ENCODE data around the gene OR4D1.
"Not testable (repeated sequence)": the region's sequence is repeated elsewhere in the genome, so short reads cannot be mapped to it uniquely, and the experiment has no call there.

The OR4D1 gene

GRCh38 chr17:58147930-58148434 is at the start of gene OR4D1:
Gene OR4D1 (plus strand): TSS chr17:58148384. CDS start chr17:58155154, 6,770 bp downstream.
- Histone ChIP-seq H3K9me3 (ENCODE audit: control insufficient read depth, insufficient read depth, low read length) (peaks cover 6% of the 10 kb centered on the region; the same call in 1 of the 2 replicates), H3K9ac (ENCODE audit: low read depth, low read length) (no peak within 1 kb of the TSS), H3K36me3 (ENCODE audit: insufficient read depth, low read length) (no peaks in the 10 kb centered on the region), H3K4me1 (ENCODE audit: insufficient read depth, low read length) (no peaks in the 10 kb centered on the region)

- Histone ChIP-seq H3K36me3 (ENCODE audit: insufficient read depth, low read length) (no peaks in the 10 kb centered on the region), H3K9ac (ENCODE audit: low read depth, low read length) (no peak overlapping the region), H3K9me3 (ENCODE audit: control insufficient read depth, insufficient read depth, low read length) (no peaks in the 10 kb centered on the region)
These were observed 47.7 kb upstream of the OR4D1 start for GRCh38 chr17:58100506-58100905.

GRCh38 chr17:58101898-58102297 is 46.3 kb upstream of the OR4D1 start:
- H3K9ac ChIP-seq (ENCODE audit: low read depth, low read length); H3K4me1 ChIP-seq (ENCODE audit: insufficient read depth, low read length); H3K9me3 ChIP-seq (ENCODE audit: control insufficient read depth, insufficient read depth, low read length); H3K36me3 ChIP-seq (ENCODE audit: insufficient read depth, low read length): not testable (repeated sequence)

More at GRCh38 chr17:58100506-58100905, 47.7 kb upstream of the OR4D1 start:
- no peaks in the 10 kb centered on the region for H3K4me1 ChIP-seq (ENCODE audit: insufficient read depth, low read length)

GRCh38 chr17:58105093-58105492 is 43.1 kb upstream of the OR4D1 start:
- Histone ChIP-seq H3K9me3 (ENCODE audit: control insufficient read depth, insufficient read depth, low read length) (no peaks in the 10 kb centered on the region), H3K4me1 (ENCODE audit: insufficient read depth, low read length) (no peaks in the 10 kb centered on the region), H3K9ac (ENCODE audit: low read depth, low read length) (no peak overlapping the region), H3K36me3 (ENCODE audit: insufficient read depth, low read length) (no peaks in the 10 kb centered on the region)

- H3K9me3 ChIP-seq (ENCODE audit: control insufficient read depth, insufficient read depth, low read length): no peaks in the 10 kb centered on the region
- H3K4me1 ChIP-seq (ENCODE audit: insufficient read depth, low read length): no peaks in the 10 kb centered on the region
- no peaks in the 10 kb centered on the region for H3K36me3 ChIP-seq (ENCODE audit: insufficient read depth, low read length)
- H3K9ac ChIP-seq (ENCODE audit: low read depth, low read length): no peak overlapping the region
These were observed 40.9 kb upstream of the OR4D1 start for GRCh38 chr17:58107306-58107705.

- Histone ChIP-seq H3K9me3 (ENCODE audit: control insufficient read depth, insufficient read depth, low read length) (no peaks in the 10 kb centered on the region), H3K4me1 (ENCODE audit: insufficient read depth, low read length) (no peaks in the 10 kb centered on the region), H3K9ac (ENCODE audit: low read depth, low read length) (no peak overlapping the region), H3K36me3 (ENCODE audit: insufficient read depth, low read length) (no peaks in the 10 kb centered on the region)
These were observed 39.0 kb upstream of the OR4D1 start for GRCh38 chr17:58109197-58109596.

GRCh38 chr17:58110012-58110411 is 38.2 kb upstream of the OR4D1 start:
- Histone ChIP-seq H3K4me1 (ENCODE audit: insufficient read depth, low read length) (no peaks in the 10 kb centered on the region), H3K36me3 (ENCODE audit: insufficient read depth, low read length) (no peaks in the 10 kb centered on the region), H3K9ac (ENCODE audit: low read depth, low read length) (no peak overlapping the region), H3K9me3 (ENCODE audit: control insufficient read depth, insufficient read depth, low read length) (no peaks in the 10 kb centered on the region)

GRCh38 chr17:58111676-58112075 is 36.5 kb upstream of the OR4D1 start:
- H3K4me1 ChIP-seq (ENCODE audit: insufficient read depth, low read length): no peaks in the 10 kb centered on the region
- H3K36me3 ChIP-seq (ENCODE audit: insufficient read depth, low read length): no peaks in the 10 kb centered on the region
- H3K9ac ChIP-seq (ENCODE audit: low read depth, low read length): no peak overlapping the region
- H3K9me3 ChIP-seq (ENCODE audit: control insufficient read depth, insufficient read depth, low read length): no peaks in the 10 kb centered on the region

GRCh38 chr17:58112970-58113631 is 35.1 kb upstream of the OR4D1 start:
- Histone ChIP-seq H3K9me3 (ENCODE audit: control insufficient read depth, insufficient read depth, low read length) (no peaks in the 10 kb centered on the region), H3K4me1 (ENCODE audit: insufficient read depth, low read length) (no peaks in the 10 kb centered on the region), H3K9ac (ENCODE audit: low read depth, low read length) (no peak overlapping the region), H3K36me3 (ENCODE audit: insufficient read depth, low read length) (no peaks in the 10 kb centered on the region)

GRCh38 chr17:58113947-58114346 is 34.2 kb upstream of the OR4D1 start:
- Histone ChIP-seq H3K9ac (ENCODE audit: low read depth, low read length) (no peak overlapping the region), H3K36me3 (ENCODE audit: insufficient read depth, low read length) (no peaks in the 10 kb centered on the region), H3K4me1 (ENCODE audit: insufficient read depth, low read length) (no peaks in the 10 kb centered on the region), H3K9me3 (ENCODE audit: control insufficient read depth, insufficient read depth, low read length) (no peaks in the 10 kb centered on the region)

GRCh38 chr17:58117382-58117781 is 30.8 kb upstream of the OR4D1 start:
- Histone ChIP-seq H3K4me1 (ENCODE audit: insufficient read depth, low read length) (no peaks in the 10 kb centered on the region), H3K9ac (ENCODE audit: low read depth, low read length) (no peak overlapping the region), H3K36me3 (ENCODE audit: insufficient read depth, low read length) (no peaks in the 10 kb centered on the region), H3K9me3 (ENCODE audit: control insufficient read depth, insufficient read depth, low read length) (no peaks in the 10 kb centered on the region)

GRCh38 chr17:58119491-58119890 is 28.7 kb upstream of the OR4D1 start:
- no peaks in the 10 kb centered on the region for H3K9me3 ChIP-seq (ENCODE audit: control insufficient read depth, insufficient read depth, low read length)
- no peaks in the 10 kb centered on the region for H3K4me1 ChIP-seq (ENCODE audit: insufficient read depth, low read length)
- H3K36me3 ChIP-seq (ENCODE audit: insufficient read depth, low read length): no peaks in the 10 kb centered on the region

GRCh38 chr17:58120195-58120822 is 27.9 kb upstream of the OR4D1 start:
- Histone ChIP-seq H3K9ac (ENCODE audit: low read depth, low read length) (no peak overlapping the region), H3K4me1 (ENCODE audit: insufficient read depth, low read length) (no peaks in the 10 kb centered on the region), H3K9me3 (ENCODE audit: control insufficient read depth, insufficient read depth, low read length) (no peaks in the 10 kb centered on the region), H3K36me3 (ENCODE audit: insufficient read depth, low read length) (no peaks in the 10 kb centered on the region)

More at GRCh38 chr17:58119491-58119890, 28.7 kb upstream of the OR4D1 start:
- H3K9ac ChIP-seq (ENCODE audit: low read depth, low read length): no peak overlapping the region

- no peaks in the 10 kb centered on the region for H3K36me3 ChIP-seq (ENCODE audit: insufficient read depth, low read length)
- no peaks in the 10 kb centered on the region for H3K4me1 ChIP-seq (ENCODE audit: insufficient read depth, low read length)
- no peak overlapping the region for H3K9ac ChIP-seq (ENCODE audit: low read depth, low read length)
- H3K9me3 ChIP-seq (ENCODE audit: control insufficient read depth, insufficient read depth, low read length): no peaks in the 10 kb centered on the region
These were observed 26.3 kb upstream of the OR4D1 start for GRCh38 chr17:58121925-58122324.

GRCh38 chr17:58127846-58128245 is 20.3 kb upstream of the OR4D1 start:
- Histone ChIP-seq H3K9ac (ENCODE audit: low read depth, low read length) (no peak overlapping the region), H3K9me3 (ENCODE audit: control insufficient read depth, insufficient read depth, low read length) (no peaks in the 10 kb centered on the region)

More at GRCh38 chr17:58127846-58128245, 20.3 kb upstream of the OR4D1 start:
- no peaks in the 10 kb centered on the region for H3K4me1 ChIP-seq (ENCODE audit: insufficient read depth, low read length)
- no peaks in the 10 kb centered on the region for H3K36me3 ChIP-seq (ENCODE audit: insufficient read depth, low read length)

Data from ES-I3 (cell line).